ENCODE results near the gene FOXN3.

FOXN3 gene

GRCh38 chr14:89408907-89409700 is 7.9 kb downstream of the FOXN3 start:
- DNase-seq, result no peak

DNA sequence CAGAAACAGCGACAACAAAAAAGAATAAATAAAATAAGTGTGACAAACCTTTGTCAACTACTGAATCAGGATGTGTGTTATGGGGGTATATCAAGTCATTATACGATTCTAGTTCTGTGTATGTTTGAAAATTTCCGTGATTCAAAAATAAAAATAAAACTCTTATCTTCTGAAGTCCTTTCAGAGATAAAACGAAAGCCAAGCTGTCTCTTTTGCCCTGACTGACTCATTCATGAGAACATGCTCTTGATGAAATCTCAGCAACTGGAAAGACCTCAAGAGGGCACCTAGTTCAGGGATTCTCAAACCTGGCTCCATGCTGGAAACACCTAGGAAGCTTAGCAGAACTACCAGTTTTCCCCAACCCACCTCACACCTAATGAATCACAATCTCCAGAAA is 9.2 kb downstream of the FOXN3 start:
- no peak for DNase-seq

DNA sequence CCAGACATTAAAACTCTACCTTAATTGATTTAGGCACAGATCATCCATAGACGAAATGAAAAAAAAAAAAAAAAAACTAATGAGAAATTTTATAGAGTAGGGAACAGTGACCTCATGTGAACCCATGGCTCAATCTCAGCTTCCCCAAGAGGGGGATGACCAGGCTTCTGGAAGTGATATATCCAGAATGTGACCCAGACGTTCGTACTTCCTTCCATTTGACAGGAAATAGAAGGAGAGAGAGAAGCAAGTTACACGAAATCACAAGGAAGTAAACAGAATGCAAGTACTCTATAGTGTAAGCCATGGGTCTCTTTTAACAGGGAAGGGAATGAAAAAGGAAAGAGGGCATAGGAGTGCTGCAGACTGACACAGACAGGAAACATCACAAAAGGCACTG is 10.1 kb downstream of the FOXN3 start:
- no peak for DNase-seq

GRCh38 chr14:89406361-89406760 is 10.7 kb downstream of the FOXN3 start:
- DNase-seq, result no peak

DNA sequence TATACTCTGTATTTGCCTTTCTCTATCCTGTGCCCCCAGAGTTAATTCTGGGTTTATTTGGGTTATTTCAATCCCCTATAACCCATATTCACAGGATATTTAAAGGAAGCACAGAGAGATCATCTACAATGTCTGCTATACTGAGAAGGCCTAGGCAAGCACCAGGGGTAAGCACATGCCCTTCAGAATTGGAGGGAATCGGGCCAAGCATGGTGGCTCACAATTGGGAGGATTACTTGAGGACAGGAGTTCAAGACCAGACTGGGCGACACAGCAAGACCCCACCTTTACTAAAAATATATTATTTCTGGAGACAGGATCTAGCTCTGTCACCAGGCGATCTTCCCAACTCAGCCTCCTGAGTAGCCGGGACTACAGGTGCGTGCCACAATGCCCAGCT is 11.3 kb downstream of the FOXN3 start:
- DNase-seq, result no peak

DNA sequence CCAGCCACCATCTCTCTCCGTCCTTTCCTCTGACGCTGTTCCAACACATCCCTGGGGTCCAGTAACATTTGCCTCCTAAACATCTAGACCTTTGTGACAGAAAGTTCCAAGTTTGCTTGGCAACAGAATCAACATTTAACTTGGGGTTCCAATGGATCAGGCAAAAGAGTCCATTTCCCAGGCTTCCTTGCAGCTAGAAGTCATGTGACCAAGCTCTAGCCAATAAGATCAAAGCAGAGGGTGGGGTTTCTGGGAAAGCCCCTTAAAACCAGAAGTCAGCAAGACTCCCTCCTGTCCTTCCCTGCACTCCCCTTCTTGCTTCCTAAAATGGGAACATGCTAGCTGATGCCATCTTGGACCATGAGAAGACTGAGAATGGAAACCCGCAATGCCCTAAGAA is 14.7 kb downstream of the FOXN3 start:
- DNase-seq, result no peak

GRCh38 chr14:89401761-89402160 is 15.3 kb downstream of the FOXN3 start:
- no peak for DNase-seq

GRCh38 chr14:89401241-89401640 is 15.8 kb downstream of the FOXN3 start:
- no peak for DNase-seq

DNA sequence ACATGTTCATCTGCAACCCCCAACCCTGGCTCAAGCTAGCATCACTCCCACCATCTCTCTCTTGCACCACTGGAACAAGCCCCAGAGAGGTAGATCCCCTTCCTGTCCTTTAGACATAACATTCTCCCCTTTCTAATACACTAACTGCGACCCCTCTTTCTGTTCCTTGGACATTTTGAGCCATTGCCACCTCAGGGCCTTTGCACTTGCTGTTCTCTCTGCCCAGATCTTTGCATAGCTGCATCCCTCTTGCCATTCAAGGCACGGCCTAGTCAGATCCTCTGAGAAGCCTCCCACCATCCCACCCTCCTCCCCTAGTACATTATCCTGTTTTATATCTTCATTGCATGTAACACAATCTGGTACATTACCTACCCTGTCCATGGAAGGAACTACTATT is 16.5 kb downstream of the FOXN3 start:
- no peak for DNase-seq

GRCh38 chr14:89399594-89400068 is 17.4 kb downstream of the FOXN3 start:
- no peak for DNase-seq

DNA sequence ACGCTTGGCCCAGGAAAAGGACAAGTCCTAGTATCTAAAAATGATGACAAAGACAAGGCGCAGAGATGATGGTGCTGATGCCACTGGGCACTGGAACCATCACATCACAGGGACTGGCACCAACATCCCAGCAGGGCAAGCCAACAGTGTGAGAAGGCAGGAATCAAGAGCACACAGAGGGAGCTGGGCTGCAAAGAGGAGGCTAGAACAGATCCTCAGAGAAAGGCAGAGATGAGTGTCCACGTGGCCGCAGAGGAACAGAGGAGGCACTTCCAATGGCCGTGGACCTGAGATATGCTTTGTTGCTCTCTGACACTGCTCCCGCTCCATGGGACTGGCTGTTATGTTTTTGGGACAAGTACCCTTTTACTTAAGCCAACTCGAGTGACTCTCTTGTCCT is 17.9 kb downstream of the FOXN3 start:
- DNase-seq, result no peak

- no peak for DNase-seq
Observed at GRCh38 chr14:89397569-89398230, 19.3 kb downstream of the FOXN3 start.

- no peak for DNase-seq
Observed at GRCh38 chr14:89394972-89395371, 22.1 kb downstream of the FOXN3 start.

DNA sequence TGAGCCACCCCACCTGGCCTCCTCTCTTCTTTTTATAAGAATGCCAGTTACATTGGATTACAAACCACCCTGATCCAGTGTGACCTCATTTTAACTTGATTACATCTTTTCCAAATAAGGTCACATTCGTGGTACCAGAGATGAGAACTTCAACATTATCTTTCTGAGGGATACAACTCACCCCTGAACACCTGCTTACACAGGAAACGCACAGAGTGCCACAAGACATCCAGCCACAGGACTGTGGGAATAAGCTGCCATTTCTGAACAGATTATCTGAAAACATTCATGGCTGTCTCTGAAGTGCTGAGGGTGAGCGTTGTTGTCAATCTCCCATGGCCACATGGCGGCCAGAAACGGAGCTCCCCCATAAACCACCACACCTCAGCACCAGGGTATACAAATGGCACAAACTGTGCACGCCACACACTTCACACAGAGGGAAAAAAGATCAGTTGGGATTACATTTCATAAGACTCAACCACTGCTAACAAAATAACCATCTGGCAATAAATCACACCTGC is 23.7 kb downstream of the FOXN3 start:
- DNase-seq, result no peak

GRCh38 chr14:89392181-89392580 is 24.9 kb downstream of the FOXN3 start:
- DNase-seq, result no peak

- no peak for DNase-seq
Observed at GRCh38 chr14:89391556-89391955, 25.5 kb downstream of the FOXN3 start.

GRCh38 chr14:89391123-89391522 is 25.9 kb downstream of the FOXN3 start:
- no peak for DNase-seq

DNA sequence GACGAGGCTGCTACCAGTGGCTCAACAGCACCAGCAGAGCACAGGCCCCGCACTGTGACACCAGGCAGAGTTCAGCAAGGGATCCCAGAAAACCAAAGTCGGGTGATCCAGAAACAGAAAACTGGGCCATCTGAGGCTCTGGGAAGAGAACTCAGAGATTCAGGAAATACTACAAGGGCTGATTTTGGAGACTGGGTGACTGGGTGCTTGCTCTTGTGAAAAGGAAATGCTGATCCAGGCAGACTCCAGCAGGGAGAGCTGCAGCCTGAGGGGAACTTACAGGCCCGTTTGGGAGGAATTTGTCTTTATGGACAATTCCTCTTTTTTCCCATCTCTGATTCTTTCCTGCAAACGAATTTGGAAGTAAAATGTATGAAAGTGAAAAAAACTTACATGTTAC is 28.2 kb downstream of the FOXN3 start:
- DNase-seq, result no peak

DNA sequence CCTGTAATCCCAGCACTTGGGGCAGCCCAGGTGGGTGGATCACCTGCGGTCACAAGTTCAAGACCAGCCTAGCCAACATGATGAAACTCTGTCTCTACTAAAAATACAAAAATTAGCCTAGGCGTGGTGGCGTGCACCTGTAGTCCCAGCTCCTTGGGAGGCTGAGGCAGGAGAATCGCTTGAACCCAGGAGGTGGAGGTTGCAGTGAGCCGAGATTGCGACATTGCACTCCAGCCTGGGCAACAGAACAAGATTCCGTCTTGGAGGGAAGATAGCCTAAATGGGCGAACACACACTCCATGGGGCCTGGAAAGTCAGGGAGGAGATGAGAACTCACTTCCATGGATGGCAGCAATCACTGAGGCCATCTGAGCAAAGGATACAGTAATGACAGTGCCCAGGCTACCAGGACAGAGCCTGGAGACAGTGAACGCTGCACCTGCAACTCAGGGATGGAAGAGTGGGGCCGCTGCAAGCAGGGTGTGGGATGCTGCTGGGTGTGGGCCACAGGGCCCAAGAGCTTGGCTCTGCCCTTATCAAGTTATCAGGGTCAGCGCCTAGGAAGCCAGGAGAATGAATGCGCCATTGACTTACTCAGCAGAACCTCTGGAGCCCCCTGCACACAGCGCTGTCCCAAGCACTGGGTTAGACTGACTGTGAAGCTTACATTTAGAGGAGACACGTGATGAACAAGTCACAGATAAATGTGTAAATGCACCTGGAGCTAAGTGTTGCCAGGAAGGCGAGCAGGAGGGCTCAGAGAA is 28.9 kb downstream of the FOXN3 start:
- no peak for DNase-seq

DNA sequence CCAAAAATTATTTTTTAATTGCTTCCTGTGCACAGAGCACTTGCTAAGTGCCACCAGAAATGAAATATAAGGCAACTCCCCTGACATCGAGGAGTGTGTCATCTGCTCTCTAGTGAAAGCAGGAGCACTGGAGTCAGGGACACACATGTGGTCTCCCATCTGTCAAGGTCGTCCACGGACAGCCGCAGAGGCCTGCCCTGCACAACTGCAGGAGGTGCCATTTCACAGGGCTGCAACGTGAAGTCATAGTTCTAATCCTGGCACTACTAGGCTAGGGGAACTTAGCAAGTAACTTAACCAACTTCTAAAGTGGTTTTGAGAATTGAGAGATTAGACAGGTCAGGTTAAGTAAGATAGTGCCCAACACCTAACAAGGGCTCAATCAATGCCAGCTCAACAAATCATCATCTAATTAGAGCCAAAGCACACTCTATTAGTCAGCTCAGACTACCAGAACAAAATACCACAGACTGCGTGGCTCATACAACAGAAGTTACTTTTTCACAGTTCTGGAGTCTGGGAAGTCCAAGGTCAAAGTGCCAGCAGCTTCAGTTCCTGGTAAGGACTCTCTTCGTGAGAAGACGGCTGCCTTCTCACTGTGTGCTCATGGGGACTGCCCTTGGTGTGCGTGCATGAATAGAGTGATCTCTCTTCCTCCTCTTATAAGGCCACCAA is 30.7 kb downstream of the FOXN3 start:
- DNase-seq, result no peak

- no peak for DNase-seq
Observed at GRCh38 chr14:89384636-89385035, 32.4 kb downstream of the FOXN3 start.

DNA sequence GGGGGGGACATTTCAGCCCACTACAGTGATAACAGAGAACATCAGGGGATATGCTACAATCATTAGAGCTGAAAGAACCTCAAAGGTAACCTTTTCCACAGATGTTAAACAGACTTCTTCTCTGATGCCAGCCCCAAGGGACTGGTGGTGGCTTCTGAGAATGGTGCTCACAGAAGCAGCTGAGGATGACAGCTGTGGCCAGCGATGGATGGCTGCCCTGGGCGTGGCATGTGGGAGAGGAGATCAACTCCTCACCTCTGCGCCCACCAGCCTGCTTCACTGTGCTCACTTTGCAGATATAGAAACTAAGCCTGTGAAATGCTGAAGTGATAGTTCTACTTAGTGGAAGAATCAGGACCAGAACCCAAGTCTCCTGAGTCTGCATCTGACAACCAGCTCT is 33.0 kb downstream of the FOXN3 start:
- no peak for DNase-seq

Data from NCI-H1436 treated with DMSO at 0.1 percent for 48 hours (cell line).